GM12878 (cell line): Measurements from ENCODE around the gene CCDC91. TPM values are rescaled to one million over a fixed set of nuclear protein-coding genes. Genes with fewer than 3 reads are reported as not detected.

Experiments used
- ATAC-seq: fragments of 200-7000 bp; cut with Tn5 transposase; 3 replicates; pipeline ENCODE4 v1.9.1; 2020; ENCODE audit warnings: mild to moderate bottlenecking, moderate library complexity
- BruUV-seq: library from RNA; stranded (reverse); fragments of 400-500 nt; replicated peaks from 2 replicates; lab custom pipeline; 2021; lab: Mats Ljungman, UMichigan
- CTCF ChIA-PET: fragments of 300-600 bp; sonication (Branson Sonifier 250); formaldehyde crosslinking; extraction: SDS; loops from one replicate; lab custom pipeline; 2021; ENCODE audit warnings: inconsistent platforms; lab: Yijun Ruan, JAX
- POLR2A ChIA-PET: fragments of 350-600 bp; formaldehyde crosslinking; extraction: SDS; loops from one replicate; lab custom pipeline; 2021; ENCODE audit warnings: inconsistent platforms; lab: Charles Lee
- RAD21 ChIA-PET: fragments of 300-600 bp; sonication (Branson Sonifier 250); formaldehyde crosslinking; loops from one replicate; lab custom pipeline; 2023; ENCODE audit warnings: antibody characterized with exemption; ENCODE audit not compliant: unreplicated experiment; lab: Charles Lee
- SMC1A ChIA-PET: fragments of 300-600 bp; sonication (Branson Sonifier 250); formaldehyde crosslinking; loops from one replicate; lab custom pipeline; 2023; ENCODE audit not compliant: unreplicated experiment, uncharacterized antibody; lab: Charles Lee
- DNase-seq: peaks from one replicate; pipeline ENCODE4 v3.0.0-alpha.2; 2011; ENCODE audit warnings: low read depth, low spot score
- FAIRE-seq: peaks from 3 replicates; lab custom pipeline; 2011; peaks lifted over from hg19 to GRCh38; lab: Jason Lieb, UNC
- H2AFZ ChIP-seq: 2 replicates; pipeline ENCODE4 v1.6.0; 2011; ENCODE audit warnings: low read depth, low read length, control low read depth; ENCODE audit not compliant: control insufficient read depth
- H3K27ac ChIP-seq: 2 replicates; pipeline ENCODE4 v1.5.1; 2011; ENCODE audit warnings: control low read depth; ENCODE audit not compliant: control insufficient read depth, insufficient read depth
- H3K27me3 ChIP-seq, 2 experiments: replicated peaks in 1 of 2; 2 replicates each; pipeline versions ENCODE4 v1.6.0 to v1.6.1; 2011; ENCODE audit warnings: low read length in 1 of 2; ENCODE audit not compliant: control insufficient read depth in 2 of 2, insufficient read depth in 2 of 2
- H3K36me3 ChIP-seq, 2 experiments: 2 replicates each; pipeline ENCODE4 v1.5.1; 2011; ENCODE audit warnings: low read length in 1 of 2; ENCODE audit not compliant: control insufficient read depth in 2 of 2, insufficient read depth in 2 of 2
- H3K4me1 ChIP-seq: 2 replicates; pipeline ENCODE4 v1.6.1; 2011; ENCODE audit warnings: mild to moderate bottlenecking, low read length, moderate library complexity, mixed read lengths; ENCODE audit not compliant: control insufficient read depth, insufficient read depth
- H3K4me2 ChIP-seq: 2 replicates; pipeline ENCODE4 v1.6.0; 2011; ENCODE audit warnings: control low read depth; ENCODE audit not compliant: control insufficient read depth, insufficient read depth
- H3K4me3 ChIP-seq: fragments of 200-600 bp; sonication (generic); 2 replicates; pipeline ENCODE4 v1.5.1; 2016
- H3K79me2 ChIP-seq: 2 replicates; pipeline ENCODE4 v1.6.0; 2011; ENCODE audit warnings: low read length; ENCODE audit not compliant: control insufficient read depth, insufficient read depth
- H3K9ac ChIP-seq: 2 replicates; pipeline ENCODE4 v1.8.0; 2011; ENCODE audit warnings: low read length, control low read depth, mixed read lengths; ENCODE audit not compliant: control insufficient read depth, insufficient read depth
- H3K9me3 ChIP-seq: replicated peaks from 3 replicates; pipeline ENCODE4 v1.5.1; 2011; ENCODE audit warnings: mild to moderate bottlenecking, low read length; ENCODE audit not compliant: control insufficient read depth, insufficient read depth
- H4K20me1 ChIP-seq: 2 replicates; pipeline ENCODE4 v1.6.0; 2011; ENCODE audit not compliant: control insufficient read depth, insufficient read depth
- ATF7 ChIP-seq: fragments of 450-650 bp; IDR thresholded peaks from 2 replicates; pipeline ENCODE4 v1.6.1; 2016; ENCODE audit warnings: low read depth, mild to moderate bottlenecking
- DPF2 ChIP-seq: fragments of 450-650 bp; IDR thresholded peaks from 2 replicates; pipeline ENCODE4 v1.6.1; 2017; ENCODE audit warnings: mild to moderate bottlenecking
- HCFC1 ChIP-seq: fragments of 150-350 bp; IDR thresholded peaks from 2 replicates; pipeline ENCODE4 v1.6.1; 2014; ENCODE audit warnings: low read length
- LARP7 ChIP-seq: fragments of 450-650 bp; IDR thresholded peaks from 2 replicates; pipeline ENCODE4 v1.6.1; 2017; ENCODE audit warnings: mild to moderate bottlenecking
- NR2C1 ChIP-seq: fragments of 450-650 bp; IDR thresholded peaks from 2 replicates; pipeline ENCODE4 v1.6.1; 2017; ENCODE audit warnings: antibody characterized with exemption, mild to moderate bottlenecking, moderate library complexity
- NR2F1 ChIP-seq: fragments of 450-650 bp; conservative IDR thresholded peaks from 2 replicates; pipeline ENCODE4 v1.6.1; 2017; ENCODE audit warnings: mild to moderate bottlenecking
- POU2F2 ChIP-seq: IDR thresholded peaks from 3 replicates; pipeline ENCODE4 v1.6.1; 2011; ENCODE audit warnings: low read depth, mild to moderate bottlenecking, low read length, borderline replicate concordance
- RAD51 ChIP-seq: fragments of 450-650 bp; IDR thresholded peaks from 2 replicates; pipeline ENCODE4 v1.6.1; 2016; ENCODE audit warnings: moderate library complexity, mild to moderate bottlenecking, inconsistent platforms
- SREBF2 ChIP-seq: IDR thresholded peaks from 2 replicates; pipeline ENCODE4 v1.6.1; 2012; ENCODE audit warnings: mild to moderate bottlenecking, low read length
- SUZ12 ChIP-seq: fragments of 200-600 bp; sonication (generic); IDR thresholded peaks from one replicate; pipeline ENCODE4 v1.6.1; 2018; ENCODE audit warnings: antibody characterized with exemption, mild to moderate bottlenecking; ENCODE audit not compliant: unreplicated experiment
- WRNIP1 ChIP-seq: IDR thresholded peaks from 2 replicates; pipeline ENCODE4 v1.6.1; 2011; ENCODE audit warnings: low read depth, low read length, improper control_type of control experiment, borderline replicate concordance
- ZZZ3 ChIP-seq: IDR thresholded peaks from 2 replicates; pipeline ENCODE4 v1.6.1; 2011; ENCODE audit warnings: low read depth; ENCODE audit not compliant: control insufficient read depth, insufficient read length
- WGBS: methylation state at CpG from one replicate; pipeline ENCODE4 v1.1.6; 2016; ENCODE audit warnings: low lambda C conversion rate; ENCODE audit not compliant: insufficient replicate concordance, insufficient coverage; ENCODE audit errors: missing lambda C conversion rate; 5-methylcytosine and 5-hydroxymethylcytosine counted together
- in situ Hi-C: fragments of 300-500 bp; cut with MboI; formaldehyde crosslinking; loops from 9 replicates; pipeline ENCODE4 v1.14.3; 2018; ENCODE audit warnings: mixed read lengths
- intact Hi-C: fragments of 100-400 bp; cut with micrococcal nuclease; formaldehyde crosslinking; loops from one replicate; pipeline ENCODE4 v1.14.2; 2022; ENCODE audit not compliant: unreplicated experiment
- polyA plus RNA-seq, 11 experiments: library from polyadenylated mRNA; depleted of rRNA in 4 of 11; unstranded in 6 of 11; stranded (reverse) in 5 of 11; fragments of >200 nt; fragmentation: Nextera tagmentation in 4 of 11; fragmentation: Illumina TruSeq in 1 of 11; extraction: Ambion mirVana in 4 of 11; extraction: Trizol in 1 of 11; gene quantifications; 1 replicate in 1 of 11; 2 replicates in 10 of 11; pipeline versions ENCODE4 v1.2.1 to v1.2.3, GENCODE V29; 2011 to 2016; ENCODE audit warnings: inconsistent platforms in 2 of 11, missing spikeins in 2 of 11, low read depth in 1 of 11
- total RNA-seq, 4 experiments: library from RNA; depleted of rRNA in 3 of 4; stranded (reverse); fragments of >200 nt in 3 of 4; fragmentation: Illumina TruSeq in 1 of 4; extraction: Trizol in 1 of 4; gene quantifications; 2 replicates each; pipeline versions ENCODE4 v1.2.1 to v1.2.3, GENCODE V29; 2013 to 2021
- TF ChIP-seq, protein P1 (sequence below): fragments of 450-650 bp; conservative IDR thresholded peaks from 2 replicates; pipeline ENCODE4 v1.6.1; 2017; ENCODE audit warnings: mild to moderate bottlenecking, moderate library complexity
- TF ChIP-seq, protein P2 (sequence below): IDR thresholded peaks from 2 replicates; pipeline ENCODE4 v1.6.1; 2011; ENCODE audit warnings: mild to moderate bottlenecking, low read depth, low read length, moderate library complexity; ENCODE audit not compliant: insufficient replicate concordance
- TF ChIP-seq, protein P3 (sequence below): fragments of 450-650 bp; IDR thresholded peaks from 2 replicates; pipeline ENCODE4 v1.6.1; 2017; ENCODE audit warnings: borderline replicate concordance
- TF ChIP-seq, protein P4 (sequence below): IDR thresholded peaks from 2 replicates; pipeline ENCODE4 v1.6.1; 2011; ENCODE audit warnings: borderline replicate concordance, low read depth, mild to moderate bottlenecking, moderate library complexity, low read length; ENCODE audit not compliant: insufficient read depth, poor library complexity, severe bottlenecking

Gene CCDC91
- total and polyA plus RNA-seq, 10 of the 15 experiments (the other 5 are each of a cell fraction or from before 2014, with no cell fraction given), result 6.1 to 24.9 (median 16.5) TPM

DNA sequence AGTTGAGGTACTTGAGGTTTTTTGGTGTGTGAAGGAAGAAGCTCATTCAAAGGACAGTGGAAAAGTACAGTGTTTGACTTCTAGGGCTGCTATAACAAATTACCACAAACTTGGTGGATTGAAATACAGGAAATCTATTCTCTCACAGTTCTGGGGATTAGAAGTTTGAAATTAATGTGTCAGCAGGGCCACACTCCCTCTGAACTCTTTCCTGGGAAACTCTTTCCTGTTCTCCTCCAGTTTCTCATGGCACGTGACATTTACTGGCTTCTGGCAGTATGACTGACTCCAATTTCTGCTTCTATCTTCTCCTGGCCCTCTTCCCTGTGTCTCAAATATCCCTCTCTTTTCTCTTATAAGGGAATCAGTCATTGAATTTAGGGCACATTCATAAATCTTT is 160.2 kb downstream of the CCDC91 start:
- RAD21 ChIA-PET, result no interaction called here
- H4K20me1 ChIP-seq, result no peaks in the 10 kb centered on the region

DNA sequence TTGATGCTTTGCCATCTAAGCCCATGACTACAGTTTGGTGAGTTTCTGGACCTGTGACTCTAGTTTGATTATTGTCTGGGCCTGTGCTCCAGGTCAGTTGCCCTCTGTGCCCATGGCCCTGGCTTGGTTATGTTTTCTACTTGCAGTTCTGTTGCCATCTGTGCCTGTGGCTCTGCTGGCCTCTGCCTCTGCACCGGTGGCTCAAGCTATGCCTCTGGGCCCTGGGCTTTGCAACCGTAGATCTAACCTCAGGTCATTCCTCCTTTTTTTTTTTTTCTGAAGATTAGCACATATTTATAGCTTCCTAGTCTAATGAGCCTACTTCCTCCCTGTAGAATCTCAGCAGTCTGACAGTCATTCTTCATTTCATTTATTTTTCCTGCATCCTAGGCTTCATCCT is 161.2 kb downstream of the CCDC91 start:
- no peak overlapping the region for H3K9ac ChIP-seq
- H3K4me1 ChIP-seq, result no peaks in the 10 kb centered on the region
- H3K4me2 ChIP-seq, result no peak overlapping the region
- no peak overlapping the region for H3K27ac ChIP-seq
- 100% methylated on average over 2 of the region's 2 CpGs for WGBS
- RAD21 ChIA-PET, result no interaction called here
- no peak overlapping the region for H3K4me3 ChIP-seq
- BruUV-seq, result no TSS peak
- no peaks in the 10 kb centered on the region for H3K36me3 ChIP-seq
- H2AFZ ChIP-seq, result no peak overlapping the region
- H3K27me3 ChIP-seq, result no peaks in the 10 kb centered on the region
- no peaks in the 10 kb centered on the region; the same call in 2 of the 3 replicates for H3K9me3 ChIP-seq
- in situ Hi-C loops (no loop called here), intact Hi-C loops (no loop called here)
- POLR2A ChIA-PET, result no interaction called here
- SMC1A ChIA-PET, result no interaction called here
- ATAC-seq (no peak), DNase-seq (no peak), FAIRE-seq (no peak)
- CTCF ChIA-PET, result no interaction called here
- H4K20me1 ChIP-seq, result no peaks in the 10 kb centered on the region
- no peaks in the 10 kb centered on the region for H3K79me2 ChIP-seq
- TF ChIP-seq WRNIP1, result no peak
- no peak for TF ChIP-seq RAD51
- TF ChIP-seq LARP7, result no peak
- TF ChIP-seq, protein P1, sequence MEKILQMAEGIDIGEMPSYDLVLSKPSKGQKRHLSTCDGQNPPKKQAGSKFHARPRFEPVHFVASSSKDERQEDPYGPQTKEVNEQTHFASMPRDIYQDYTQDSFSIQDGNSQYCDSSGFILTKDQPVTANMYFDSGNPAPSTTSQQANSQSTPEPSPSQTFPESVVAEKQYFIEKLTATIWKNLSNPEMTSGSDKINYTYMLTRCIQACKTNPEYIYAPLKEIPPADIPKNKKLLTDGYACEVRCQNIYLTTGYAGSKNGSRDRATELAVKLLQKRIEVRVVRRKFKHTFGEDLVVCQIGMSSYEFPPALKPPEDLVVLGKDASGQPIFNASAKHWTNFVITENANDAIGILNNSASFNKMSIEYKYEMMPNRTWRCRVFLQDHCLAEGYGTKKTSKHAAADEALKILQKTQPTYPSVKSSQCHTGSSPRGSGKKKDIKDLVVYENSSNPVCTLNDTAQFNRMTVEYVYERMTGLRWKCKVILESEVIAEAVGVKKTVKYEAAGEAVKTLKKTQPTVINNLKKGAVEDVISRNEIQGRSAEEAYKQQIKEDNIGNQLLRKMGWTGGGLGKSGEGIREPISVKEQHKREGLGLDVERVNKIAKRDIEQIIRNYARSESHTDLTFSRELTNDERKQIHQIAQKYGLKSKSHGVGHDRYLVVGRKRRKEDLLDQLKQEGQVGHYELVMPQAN, result no peak
- TF ChIP-seq, protein P2, sequence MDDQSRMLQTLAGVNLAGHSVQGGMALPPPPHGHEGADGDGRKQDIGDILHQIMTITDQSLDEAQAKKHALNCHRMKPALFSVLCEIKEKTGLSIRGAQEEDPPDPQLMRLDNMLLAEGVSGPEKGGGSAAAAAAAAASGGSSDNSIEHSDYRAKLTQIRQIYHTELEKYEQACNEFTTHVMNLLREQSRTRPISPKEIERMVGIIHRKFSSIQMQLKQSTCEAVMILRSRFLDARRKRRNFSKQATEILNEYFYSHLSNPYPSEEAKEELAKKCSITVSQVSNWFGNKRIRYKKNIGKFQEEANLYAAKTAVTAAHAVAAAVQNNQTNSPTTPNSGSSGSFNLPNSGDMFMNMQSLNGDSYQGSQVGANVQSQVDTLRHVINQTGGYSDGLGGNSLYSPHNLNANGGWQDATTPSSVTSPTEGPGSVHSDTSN, result no peak
- no peak for TF ChIP-seq ZZZ3
- no peak for TF ChIP-seq POU2F2
- TF ChIP-seq, protein P3, sequence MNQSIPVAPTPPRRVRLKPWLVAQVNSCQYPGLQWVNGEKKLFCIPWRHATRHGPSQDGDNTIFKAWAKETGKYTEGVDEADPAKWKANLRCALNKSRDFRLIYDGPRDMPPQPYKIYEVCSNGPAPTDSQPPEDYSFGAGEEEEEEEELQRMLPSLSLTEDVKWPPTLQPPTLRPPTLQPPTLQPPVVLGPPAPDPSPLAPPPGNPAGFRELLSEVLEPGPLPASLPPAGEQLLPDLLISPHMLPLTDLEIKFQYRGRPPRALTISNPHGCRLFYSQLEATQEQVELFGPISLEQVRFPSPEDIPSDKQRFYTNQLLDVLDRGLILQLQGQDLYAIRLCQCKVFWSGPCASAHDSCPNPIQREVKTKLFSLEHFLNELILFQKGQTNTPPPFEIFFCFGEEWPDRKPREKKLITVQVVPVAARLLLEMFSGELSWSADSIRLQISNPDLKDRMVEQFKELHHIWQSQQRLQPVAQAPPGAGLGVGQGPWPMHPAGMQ, result no peak
- TF ChIP-seq HCFC1, result no peak

More for the DNA sequence above, 160.2 kb downstream of the CCDC91 start:
- Histone ChIP-seq H3K9me3 (no peaks in the 10 kb centered on the region; the same call in 2 of the 3 replicates), H3K9ac (no peak overlapping the region), H3K27me3 (no peaks in the 10 kb centered on the region), H3K79me2 (no peaks in the 10 kb centered on the region), H3K4me1 (no peaks in the 10 kb centered on the region), H3K4me3 (no peak overlapping the region), H3K4me2 (no peak overlapping the region), H2AFZ (no peak overlapping the region), H3K27ac (no peak overlapping the region), H3K36me3 (no peaks in the 10 kb centered on the region)
- 56% methylated on average over 1 of the region's 1 CpG for WGBS
- in situ Hi-C loops, result no loop called here
- TF ChIP-seq NR2F1 (no peak), NR2C1 (no peak), SUZ12 (no peak), ATF7 (no peak), DPF2 (no peak), SREBF2 (no peak)
- TF ChIP-seq, protein P4, sequence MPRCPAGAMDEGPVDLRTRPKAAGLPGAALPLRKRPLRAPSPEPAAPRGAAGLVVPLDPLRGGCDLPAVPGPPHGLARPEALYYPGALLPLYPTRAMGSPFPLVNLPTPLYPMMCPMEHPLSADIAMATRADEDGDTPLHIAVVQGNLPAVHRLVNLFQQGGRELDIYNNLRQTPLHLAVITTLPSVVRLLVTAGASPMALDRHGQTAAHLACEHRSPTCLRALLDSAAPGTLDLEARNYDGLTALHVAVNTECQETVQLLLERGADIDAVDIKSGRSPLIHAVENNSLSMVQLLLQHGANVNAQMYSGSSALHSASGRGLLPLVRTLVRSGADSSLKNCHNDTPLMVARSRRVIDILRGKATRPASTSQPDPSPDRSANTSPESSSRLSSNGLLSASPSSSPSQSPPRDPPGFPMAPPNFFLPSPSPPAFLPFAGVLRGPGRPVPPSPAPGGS, result no peak
- ChIA-PET SMC1A (interaction anchor here (0.7 kb wide), 1 partner anchor 52 kb away, joined by 3 read pairs; no protein-coding TSS in a partner anchor), CTCF (no interaction called here), POLR2A (no interaction called here)
- ATAC-seq, result no peak
- no peak for FAIRE-seq
- intact Hi-C loops, result no loop called here
- no peak for DNase-seq
- BruUV-seq, result no TSS peak
